HG02678 (cell line): ENCODE results near the gene INTS11.

Experiments
- ATAC-seq: cut with Tn5 transposase; IDR thresholded peaks from one replicate; pipeline ENCODE4 v1.9.1; 2021; ENCODE audit warnings: mild to moderate bottlenecking, moderate library complexity; ENCODE audit not compliant: unreplicated experiment

Gene INTS11

GRCh38 chr1:1303736-1304135 lies 20.7 kb downstream of the INTS11 start:
- no peak for ATAC-seq

- no peak for ATAC-seq
These were observed 21.4 kb downstream of the INTS11 start for GRCh38 chr1:1302951-1303509.

GRCh38 chr1:1302006-1302430 lies 22.4 kb downstream of the INTS11 start:
- no peak for ATAC-seq

GRCh38 chr1:1300352-1300739 lies 24.1 kb downstream of the INTS11 start:
- ATAC-seq = no peak

GRCh38 chr1:1299686-1300351 lies 24.6 kb downstream of the INTS11 start:
- ATAC-seq = no peak

- no peak for ATAC-seq
These were observed 25.4 kb downstream of the INTS11 start for GRCh38 chr1:1298861-1299685.

- no peak for ATAC-seq
These were observed 26.5 kb downstream of the INTS11 start for GRCh38 chr1:1297802-1298424.

- no peak for ATAC-seq
These were observed 28.1 kb downstream of the INTS11 start for GRCh38 chr1:1296070-1297061.

- ATAC-seq = no peak
These were observed 29.1 kb downstream of the INTS11 start for GRCh38 chr1:1295154-1295923.

- ATAC-seq = no peak
These were observed 30.1 kb downstream of the INTS11 start for GRCh38 chr1:1294250-1294890.

GRCh38 chr1:1293263-1294249 lies 30.9 kb downstream of the INTS11 start:
- ATAC-seq = no peak

- no peak for ATAC-seq
These were observed 31.6 kb downstream of the INTS11 start for GRCh38 chr1:1292851-1293250.

GRCh38 chr1:1292442-1292779 lies 32.0 kb downstream of the INTS11 start:
- no peak for ATAC-seq

- ATAC-seq = no peak
These were observed 32.7 kb downstream of the INTS11 start for GRCh38 chr1:1291548-1292441.

- ATAC-seq = no peak
These were observed 33.4 kb downstream of the INTS11 start for GRCh38 chr1:1291023-1291528.

- no peak for ATAC-seq
These were observed 34.2 kb downstream of the INTS11 start for GRCh38 chr1:1290238-1290731.
